Stimulated activated effector memory CD8-positive, alpha-beta T cell treated with anti-CD3 and anti-CD28 coated beads, Interleukin-12 subunit alpha, Interleukin-12 subunit beta, amount 100 ng/mL, for 72 hours (primary cell): ENCODE measurements around the gene RPS6KA4.
"Not testable (repeated sequence)": the region's sequence is repeated elsewhere in the genome, so short reads cannot be mapped to it uniquely, and the experiment has no call there.

Experiments used
- ATAC-seq: fragments of 150-1000 bp; cut with Tn5 transposase; 2 replicates; pipeline ENCODE4 v1.10.0; 2021
- DNase-seq, 2 donors: peaks; one replicate each; pipeline ENCODE4 v3.0.0; 2021 to 2022; ENCODE audit warnings: low spot score in 2 of 2
- H3K27ac Mint-ChIP-seq: one replicate; pipeline ENCODE4 v1.8.0; 2022; ENCODE audit warnings: mild to moderate bottlenecking, mixed read lengths
- H3K36me3 Mint-ChIP-seq: one replicate; pipeline ENCODE4 v1.8.0; 2022; ENCODE audit warnings: mild to moderate bottlenecking, mixed read lengths
- H3K4me1 Mint-ChIP-seq: one replicate; pipeline ENCODE4 v1.8.0; 2022; ENCODE audit warnings: mixed read lengths
- H3K4me3 Mint-ChIP-seq: one replicate; pipeline ENCODE4 v1.8.0; 2022; ENCODE audit warnings: mild to moderate bottlenecking, mixed read lengths
- H3K9me3 Mint-ChIP-seq: one replicate; pipeline ENCODE4 v1.8.0; 2022; ENCODE audit warnings: mixed read lengths

Gene RPS6KA4

DNA sequence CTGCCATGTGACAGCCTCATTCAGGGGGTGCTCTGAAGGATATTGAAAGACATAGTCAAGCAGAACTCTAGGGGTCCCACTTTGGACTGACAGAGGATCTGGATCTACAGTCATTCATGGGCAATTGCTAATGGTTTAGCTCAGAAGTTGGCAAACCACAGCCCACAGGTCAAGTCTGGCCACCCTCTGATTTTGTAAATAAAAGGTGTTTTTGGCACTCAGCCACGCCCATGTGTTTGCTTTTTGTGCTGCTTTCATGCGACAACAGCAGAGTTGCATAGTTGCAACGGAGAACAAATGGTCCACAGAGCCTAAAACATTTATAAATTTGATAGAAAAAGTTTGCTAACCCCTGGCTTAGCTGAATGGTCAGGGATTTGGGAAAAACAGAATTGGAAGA is 41.7 kb downstream of the RPS6KA4 start:
- Mint-ChIP-seq H3K9me3 (no peaks in the 10 kb centered on the region), H3K27ac (no peak overlapping the region), H3K4me3 (no peak overlapping the region), H3K4me1 (no peaks in the 10 kb centered on the region), H3K36me3 (no peaks in the 10 kb centered on the region)
- no peak for DNase-seq
- no peak for ATAC-seq

DNA sequence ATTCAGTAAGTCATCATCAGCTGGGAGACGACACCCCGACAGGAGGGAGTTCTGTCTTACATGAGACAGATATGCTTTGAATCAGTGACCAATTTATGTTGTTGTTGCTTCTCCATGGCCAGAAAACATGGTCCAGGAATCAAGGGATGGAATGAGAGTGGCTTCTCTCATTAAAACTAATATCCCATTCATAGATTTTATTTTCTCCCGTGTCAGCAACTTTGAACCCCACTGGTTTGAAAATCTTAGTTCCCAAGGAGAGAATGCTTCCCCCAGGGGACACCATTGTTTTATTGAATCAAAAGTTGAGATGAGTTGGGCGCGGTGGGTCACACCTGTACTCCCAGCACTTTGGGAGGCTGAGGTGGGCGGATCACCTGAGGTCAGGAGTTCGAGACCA is 42.8 kb downstream of the RPS6KA4 start:
- Mint-ChIP-seq H3K4me1 (no peaks in the 10 kb centered on the region), H3K9me3 (no peaks in the 10 kb centered on the region), H3K27ac (no peak overlapping the region), H3K36me3 (no peaks in the 10 kb centered on the region), H3K4me3 (no peak overlapping the region)
- no peak for ATAC-seq
- no peak for DNase-seq

GRCh38 chr11:64403106-64403505 is 44.1 kb downstream of the RPS6KA4 start:
- ATAC-seq (no peak), DNase-seq (no peak)
- Mint-ChIP-seq H3K36me3 (no peaks in the 10 kb centered on the region), H3K9me3 (no peaks in the 10 kb centered on the region), H3K27ac (no peak overlapping the region), H3K4me3 (no peak overlapping the region), H3K4me1 (no peaks in the 10 kb centered on the region)

DNA sequence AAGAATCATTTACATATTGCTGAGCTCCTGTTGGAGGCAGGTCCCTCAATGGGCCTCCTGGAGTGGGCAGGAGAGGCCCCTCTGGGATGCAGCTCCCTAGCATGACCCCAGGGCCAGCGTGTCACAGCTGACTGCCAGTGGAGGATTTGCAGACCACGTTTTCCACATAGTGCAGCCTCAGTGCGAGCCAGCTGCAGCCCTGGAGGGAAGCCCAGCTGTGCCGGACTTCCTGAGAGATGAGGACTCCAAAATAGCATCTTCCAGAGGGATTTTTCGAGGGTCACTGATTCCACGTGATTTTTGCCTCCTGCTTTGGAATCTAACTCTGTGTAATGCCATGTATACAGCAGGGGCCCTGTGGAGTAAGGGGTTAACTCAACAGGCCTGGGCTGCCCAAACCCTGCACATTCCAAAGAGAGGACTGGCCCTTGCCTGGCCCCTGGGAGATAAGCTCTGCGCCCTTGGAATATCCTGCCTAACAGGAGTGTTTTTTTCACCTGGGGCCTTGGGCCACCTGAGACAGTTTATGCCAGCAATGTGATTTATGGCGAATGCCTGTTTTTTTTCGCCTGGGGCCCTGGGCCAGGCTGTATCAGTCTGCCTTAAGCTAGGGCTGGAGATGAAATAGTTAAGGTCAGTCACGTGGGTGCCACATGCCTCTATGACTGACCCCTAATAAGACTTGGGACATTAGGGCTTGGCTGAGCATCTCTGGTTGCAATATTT is 47.4 kb downstream of the RPS6KA4 start:
- Mint-ChIP-seq H3K36me3 (no peaks in the 10 kb centered on the region), H3K4me3 (no peak overlapping the region), H3K27ac (no peak overlapping the region), H3K9me3 (no peaks in the 10 kb centered on the region), H3K4me1 (no peaks in the 10 kb centered on the region)
- DNase-seq = no peak
- ATAC-seq = no peak

DNA sequence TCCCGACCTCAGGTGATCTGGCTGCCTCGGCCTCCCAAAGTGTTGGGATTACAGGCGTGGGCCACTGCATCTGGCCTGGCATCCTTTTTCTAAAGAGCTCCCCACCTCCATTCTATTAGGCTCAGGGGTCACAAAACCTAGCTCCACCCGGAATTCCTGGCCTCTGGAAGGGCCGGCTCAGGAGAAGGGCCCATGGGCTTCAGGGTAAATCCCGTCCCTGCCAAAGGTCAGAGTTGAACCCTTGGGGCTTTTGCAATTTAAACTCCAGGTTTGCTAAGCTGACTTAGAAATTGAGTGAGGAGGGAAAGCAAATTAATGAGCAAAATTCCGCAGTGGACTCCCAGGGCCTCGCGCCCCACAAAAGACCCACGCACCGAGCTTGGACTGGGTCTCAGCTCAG is 48.3 kb downstream of the RPS6KA4 start:
- H3K4me1 Mint-ChIP-seq = no peaks in the 10 kb centered on the region
- DNase-seq (no peak), ATAC-seq (no peak)
- no peak overlapping the region for H3K27ac Mint-ChIP-seq
- no peak overlapping the region for H3K4me3 Mint-ChIP-seq
- H3K9me3 Mint-ChIP-seq = no peaks in the 10 kb centered on the region
- H3K36me3 Mint-ChIP-seq = no peaks in the 10 kb centered on the region

- no peak overlapping the region for H3K4me3 Mint-ChIP-seq
- ATAC-seq (no peak), DNase-seq (no peak)
- H3K27ac Mint-ChIP-seq = no peak overlapping the region
- H3K4me1 Mint-ChIP-seq = no peaks in the 10 kb centered on the region
- H3K9me3 Mint-ChIP-seq = no peaks in the 10 kb centered on the region
- no peaks in the 10 kb centered on the region for H3K36me3 Mint-ChIP-seq
Measured at GRCh38 chr11:64407630-64408029, 48.7 kb downstream of the RPS6KA4 start.

GRCh38 chr11:64409278-64409677 is 50.3 kb downstream of the RPS6KA4 start:
- Mint-ChIP-seq H3K4me3 (no peak overlapping the region), H3K9me3 (no peaks in the 10 kb centered on the region), H3K4me1 (no peaks in the 10 kb centered on the region), H3K27ac (no peak overlapping the region), H3K36me3 (no peaks in the 10 kb centered on the region)
- ATAC-seq (no peak), DNase-seq (no peak)

DNA sequence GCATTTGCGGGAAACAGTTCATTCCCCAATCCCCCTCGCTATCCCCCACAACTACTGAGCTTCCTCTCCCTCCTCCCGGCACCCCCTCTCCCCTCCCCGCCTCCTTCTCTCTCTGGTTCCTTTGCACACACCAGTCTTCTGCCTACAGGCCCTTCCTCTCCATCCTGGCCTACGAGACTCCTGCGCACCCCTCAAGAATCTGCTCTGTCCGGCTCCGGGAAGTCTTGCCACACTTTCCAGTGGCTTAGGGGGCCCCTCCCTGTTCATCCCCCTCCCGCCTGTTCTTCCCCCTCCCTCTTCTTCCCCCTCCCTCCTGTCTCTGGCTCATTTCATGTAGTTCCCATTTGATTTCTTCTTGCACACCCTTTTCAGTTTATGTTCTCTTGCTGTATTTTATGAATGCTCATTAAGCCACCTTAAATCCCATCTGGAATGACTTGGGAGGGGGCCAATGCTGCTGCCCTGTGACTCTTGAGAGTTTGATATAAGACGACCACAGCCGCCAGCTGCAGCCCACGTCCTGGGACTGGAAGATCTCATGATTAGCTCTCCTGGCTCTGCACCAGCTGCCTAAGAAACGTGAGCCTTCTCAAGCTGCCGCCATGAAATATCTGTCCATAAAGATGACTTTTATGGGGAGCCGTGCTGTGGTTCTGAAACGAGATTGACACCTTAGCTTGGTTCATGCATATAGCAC is 50.9 kb downstream of the RPS6KA4 start:
- ATAC-seq = no peak
- H3K4me1 Mint-ChIP-seq = peaks cover 2% of the 10 kb centered on the region
- no peak for DNase-seq
- no peaks in the 10 kb centered on the region for H3K36me3 Mint-ChIP-seq
- no peak overlapping the region for H3K27ac Mint-ChIP-seq
- no peak overlapping the region for H3K4me3 Mint-ChIP-seq
- H3K9me3 Mint-ChIP-seq = no peaks in the 10 kb centered on the region

DNA sequence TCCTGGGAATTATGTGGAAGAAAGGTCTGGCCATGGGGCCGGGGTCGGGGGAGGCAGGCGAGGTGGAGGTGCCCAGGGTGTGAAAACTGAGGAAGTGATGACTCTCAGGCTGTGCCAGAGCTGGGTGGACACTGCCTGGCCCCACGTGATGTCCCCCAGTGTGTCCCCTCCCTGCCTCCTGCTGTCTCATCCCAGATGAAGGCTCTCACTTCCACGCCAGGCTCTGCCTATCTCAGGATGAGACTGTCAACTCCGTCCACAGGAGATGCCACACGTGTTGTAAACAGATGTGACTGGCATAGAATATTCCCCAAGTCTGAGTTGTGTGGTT is 51.4 kb downstream of the RPS6KA4 start:
- ATAC-seq (no peak), DNase-seq (no peak)
- Mint-ChIP-seq H3K27ac (no peak overlapping the region), H3K36me3 (no peaks in the 10 kb centered on the region), H3K9me3 (no peaks in the 10 kb centered on the region), H3K4me1 (peaks cover 7% of the 10 kb centered on the region), H3K4me3 (no peak overlapping the region)

GRCh38 chr11:64413417-64413816 is 54.5 kb downstream of the RPS6KA4 start:
- Mint-ChIP-seq H3K36me3 (no peaks in the 10 kb centered on the region), H3K4me3 (no peak overlapping the region)

DNA sequence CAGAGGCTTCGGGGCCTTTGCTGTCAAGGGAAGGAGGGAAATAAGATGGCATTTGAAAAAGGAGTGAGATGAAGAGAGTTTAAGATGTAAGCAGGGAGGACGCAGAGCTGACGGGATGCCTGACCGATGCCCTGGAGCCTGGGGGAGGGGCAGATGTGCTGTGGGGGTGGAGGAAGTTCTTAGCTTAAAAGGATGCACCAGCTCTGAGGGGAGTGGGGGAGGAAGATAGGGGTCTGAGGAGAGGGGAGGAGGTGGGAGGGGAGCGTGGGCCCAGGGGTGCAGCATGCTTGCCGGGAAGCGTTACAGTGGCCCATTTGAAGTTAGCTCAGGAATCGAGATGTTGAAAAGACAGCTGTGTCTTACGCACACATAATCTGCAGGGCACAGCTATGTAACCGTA is 56.3 kb downstream of the RPS6KA4 start:
- no peak overlapping the region for H3K4me3 Mint-ChIP-seq

More at GRCh38 chr11:64413417-64413816, 54.5 kb downstream of the RPS6KA4 start:
- Mint-ChIP-seq H3K27ac (no peak overlapping the region), H3K4me1 (peaks cover 8% of the 10 kb centered on the region), H3K9me3 (no peaks in the 10 kb centered on the region)
- DNase-seq (no peak), ATAC-seq (no peak)

GRCh38 chr11:64415996-64416728 is 57.2 kb downstream of the RPS6KA4 start:
- Mint-ChIP-seq H3K36me3 (no peaks in the 10 kb centered on the region), H3K4me1 (peaks cover 8% of the 10 kb centered on the region), H3K9me3 (no peaks in the 10 kb centered on the region), H3K4me3 (no peak overlapping the region), H3K27ac (no peak overlapping the region)
- no peak for DNase-seq
- no peak for ATAC-seq

More for the DNA sequence above, 56.3 kb downstream of the RPS6KA4 start:
- Mint-ChIP-seq H3K9me3 (no peaks in the 10 kb centered on the region), H3K36me3 (no peaks in the 10 kb centered on the region), H3K27ac (peak overlapping the region; percentile 8), H3K4me1 (peaks cover 8% of the 10 kb centered on the region)
- no peak for DNase-seq
- no peak for ATAC-seq

DNA sequence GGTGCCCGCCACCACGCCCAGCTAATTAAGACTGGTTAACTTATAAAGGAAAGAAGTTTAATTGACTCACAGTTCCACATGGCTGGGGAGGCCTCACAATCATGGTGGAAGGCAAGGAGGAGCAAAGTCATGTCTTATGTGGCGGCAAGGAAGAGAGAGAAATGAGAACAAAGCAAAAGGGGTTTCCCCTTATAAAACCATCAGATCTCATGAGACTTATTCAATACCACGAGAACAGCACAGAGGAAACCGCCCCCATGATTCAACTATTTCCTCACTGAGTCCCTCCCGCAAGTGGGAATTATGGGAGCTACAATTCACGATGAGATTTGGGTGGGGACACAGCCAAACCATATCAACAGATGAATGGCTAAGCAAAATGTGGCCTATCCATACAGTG is 59.3 kb downstream of the RPS6KA4 start:
- not testable (repeated sequence) for H3K4me3 Mint-ChIP-seq, H3K9me3 Mint-ChIP-seq, DNase-seq, ATAC-seq, H3K36me3 Mint-ChIP-seq, H3K4me1 Mint-ChIP-seq, H3K27ac Mint-ChIP-seq

- H3K4me3 Mint-ChIP-seq = no peak overlapping the region
- ATAC-seq = no peak
Measured at GRCh38 chr11:64419257-64419790, 60.4 kb downstream of the RPS6KA4 start.

DNA sequence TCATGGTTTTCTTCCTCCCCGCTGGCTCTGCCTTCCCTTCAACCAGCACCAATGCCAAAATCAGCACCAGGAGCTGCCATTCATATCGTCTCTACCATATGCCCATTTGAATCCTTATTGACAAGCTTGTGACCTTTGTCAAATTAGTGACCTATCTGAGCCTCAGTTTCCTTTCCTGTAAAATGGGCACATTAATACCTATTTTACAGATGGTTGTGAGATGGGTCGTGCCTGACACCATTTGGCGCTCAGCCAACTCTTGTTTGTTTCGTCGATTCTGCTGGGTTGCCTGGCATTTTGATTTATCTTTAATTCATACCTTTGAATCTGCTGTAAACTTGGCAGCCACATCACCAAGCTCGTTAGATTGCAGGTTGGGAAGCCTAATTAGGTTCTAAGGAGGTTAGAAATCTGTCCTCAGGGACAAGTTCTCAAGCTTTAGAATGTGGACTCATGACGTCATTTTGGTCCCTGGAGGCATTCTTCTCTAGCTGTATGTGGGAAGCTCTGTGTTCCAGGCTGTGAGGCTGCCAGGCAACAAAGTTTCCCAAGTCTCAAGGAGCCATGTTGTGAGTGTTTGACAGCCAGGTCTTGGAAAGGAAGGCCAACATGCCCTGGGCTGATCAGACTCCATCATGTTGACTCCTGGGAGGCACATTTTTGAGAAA is 61.0 kb downstream of the RPS6KA4 start:
- DNase-seq (no peak), ATAC-seq (no peak)
- no peak overlapping the region for H3K27ac Mint-ChIP-seq
- H3K4me3 Mint-ChIP-seq = no peak overlapping the region
- H3K9me3 Mint-ChIP-seq = no peaks in the 10 kb centered on the region
- H3K36me3 Mint-ChIP-seq = no peaks in the 10 kb centered on the region
- peaks cover 4% of the 10 kb centered on the region for H3K4me1 Mint-ChIP-seq

More at GRCh38 chr11:64419257-64419790, 60.4 kb downstream of the RPS6KA4 start:
- H3K4me1 Mint-ChIP-seq = peaks cover 8% of the 10 kb centered on the region
- no peaks in the 10 kb centered on the region for H3K36me3 Mint-ChIP-seq
- DNase-seq = no peak
- no peak overlapping the region for H3K27ac Mint-ChIP-seq
- no peaks in the 10 kb centered on the region for H3K9me3 Mint-ChIP-seq
